ENCODE measurements around the gene CDK15. TPM values are rescaled to one million over a fixed set of nuclear protein-coding genes. Genes with fewer than 3 reads are reported as not detected.

The CDK15 gene
- total RNA-seq, 1 donor from 2014 or later: 0.21 TPM

- H3K27me3 Mint-ChIP-seq (ENCODE audit: insufficient read depth, low read depth): no peaks in the 10 kb centered on the region
- Histone ChIP-seq H3K4me2 (no peak overlapping the region), H3K9ac (no peak overlapping the region), H4K20me1 (ENCODE audit: low read depth) (no peaks in the 10 kb centered on the region), H3K27ac (no peak overlapping the region), H3K4me3 (no peak overlapping the region), H3K4me1 (peaks cover 4% of the 10 kb centered on the region), H2AFZ (replicated peaks) (no peak overlapping the region), H3K36me3 (no peaks in the 10 kb centered on the region), H3K9me3 (ENCODE audit: low read depth) (peaks cover 10% of the 10 kb centered on the region), H3F3A (ENCODE audit: low read depth) (peaks cover 6% of the 10 kb centered on the region), H3K79me2 (ENCODE audit: low read depth) (no peaks in the 10 kb centered on the region), H3K27me3 (no peaks in the 10 kb centered on the region)
- H3K36me3 Mint-ChIP-seq: no peaks in the 10 kb centered on the region
- DNase-seq (ENCODE audit: low spot score): no peak
- no peaks in the 10 kb centered on the region for H3K4me1 Mint-ChIP-seq
- TF ChIP-seq EZH2phosphoT487 (IDR thresholded peaks at IDR 0.05): no peak
- no peak for TF ChIP-seq EZH2 (IDR thresholded peaks at IDR 0.05)
- no peak for TF ChIP-seq CTCF (IDR thresholded peaks at IDR 0.05)
- H3K4me3 Mint-ChIP-seq: no peak overlapping the region
- peaks cover 11% of the 10 kb centered on the region for H3K9me3 Mint-ChIP-seq
- H3K27ac Mint-ChIP-seq: no peak overlapping the region
Measured at GRCh38 chr2:201816657-201817575, 10.6 kb downstream of the CDK15 start.

- Histone ChIP-seq H2AFZ (replicated peaks) (no peak overlapping the region), H3K4me1 (peaks cover 4% of the 10 kb centered on the region), H3K27ac (no peak overlapping the region), H3K27me3 (no peaks in the 10 kb centered on the region), H3K79me2 (ENCODE audit: low read depth) (no peaks in the 10 kb centered on the region), H3K4me2 (no peak overlapping the region), H3K36me3 (no peaks in the 10 kb centered on the region), H4K20me1 (ENCODE audit: low read depth) (no peaks in the 10 kb centered on the region), H3K9me3 (ENCODE audit: low read depth) (peaks cover 10% of the 10 kb centered on the region), H3F3A (ENCODE audit: low read depth) (peaks cover 6% of the 10 kb centered on the region), H3K9ac (no peak overlapping the region), H3K4me3 (no peak overlapping the region)
- no peaks in the 10 kb centered on the region for H3K4me1 Mint-ChIP-seq
- peaks cover 11% of the 10 kb centered on the region for H3K9me3 Mint-ChIP-seq
- H3K36me3 Mint-ChIP-seq: no peaks in the 10 kb centered on the region
- no peak for DNase-seq (ENCODE audit: low spot score)
- peaks cover 3% of the 10 kb centered on the region for H3K27me3 Mint-ChIP-seq (ENCODE audit: insufficient read depth, low read depth)
- H3K27ac Mint-ChIP-seq: no peak overlapping the region
- H3K4me3 Mint-ChIP-seq: no peak overlapping the region
- TF ChIP-seq CTCF (IDR thresholded peaks at IDR 0.05) (no peak), EZH2phosphoT487 (IDR thresholded peaks at IDR 0.05) (no peak), EZH2 (IDR thresholded peaks at IDR 0.05) (no peak)
Measured at GRCh38 chr2:201820383-201821007, 14.2 kb downstream of the CDK15 start.

GRCh38 chr2:201821080-201821479, 14.7 kb downstream of the CDK15 start:
- H3K9ac ChIP-seq: no peak overlapping the region

More at GRCh38 chr2:201821080-201821479, 14.7 kb downstream of the CDK15 start:
- Mint-ChIP-seq H3K4me3 (no peak overlapping the region), H3K36me3 (no peaks in the 10 kb centered on the region), H3K4me1 (no peaks in the 10 kb centered on the region), H3K9me3 (peaks cover 11% of the 10 kb centered on the region), H3K27ac (no peak overlapping the region), H3K27me3 (ENCODE audit: insufficient read depth, low read depth) (peaks cover 3% of the 10 kb centered on the region)
- Histone ChIP-seq H3F3A (ENCODE audit: low read depth) (peaks cover 6% of the 10 kb centered on the region), H3K79me2 (ENCODE audit: low read depth) (no peaks in the 10 kb centered on the region), H3K27ac (no peak overlapping the region), H3K9me3 (ENCODE audit: low read depth) (peaks cover 10% of the 10 kb centered on the region), H3K36me3 (no peaks in the 10 kb centered on the region), H3K4me2 (no peak overlapping the region), H2AFZ (replicated peaks) (no peak overlapping the region), H3K27me3 (no peaks in the 10 kb centered on the region), H3K4me1 (peaks cover 4% of the 10 kb centered on the region), H4K20me1 (ENCODE audit: low read depth) (no peaks in the 10 kb centered on the region), H3K4me3 (no peak overlapping the region)
- no peak for TF ChIP-seq EZH2phosphoT487 (IDR thresholded peaks at IDR 0.05)
- TF ChIP-seq EZH2 (IDR thresholded peaks at IDR 0.05): no peak
- TF ChIP-seq CTCF (IDR thresholded peaks at IDR 0.05): no peak
- DNase-seq (ENCODE audit: low spot score): no peak

All from neural progenitor cell (in vitro differentiated cells).